Body of pancreas (tissue), 4 donors: Measurements from ENCODE around the gene TMEM63A.
A peak's percentile ranks its signal among the peaks of the same experiment; 100 is the strongest.

Experiments used
- CTCF ChIP-seq, 7 experiments: fragments of 450-650 bp in 4 of 7; fragments of 200-600 bp in 3 of 7; sonication (generic) in 3 of 7; IDR thresholded peaks; one replicate each; pipeline ENCODE4 v1.5.1; 2016 to 2019; ENCODE audit warnings: antibody characterized with exemption in 7 of 7
- POLR2A ChIP-seq, 3 donors: fragments of 450-650 bp; IDR thresholded peaks; one replicate each; pipeline ENCODE4 v1.6.1; 2016; ENCODE audit warnings: antibody characterized with exemption in 3 of 3, mild to moderate bottlenecking in 2 of 3

GRCh38 chr1:225896937-225897549 is 14.9 kb upstream of the TMEM63A start:
- TF ChIP-seq CTCF (IDR thresholded peaks at IDR 0.05), result no peak
- TF ChIP-seq POLR2A (IDR thresholded peaks at IDR 0.05), result peak; percentile 35 to 77 (median 73)
